Measurements from ENCODE around the gene SLC13A4. TPM values are rescaled to one million over a fixed set of nuclear protein-coding genes. Genes with fewer than 3 reads are reported as not detected.

Gene SLC13A4
- polyA plus RNA-seq, 1 donor (not counting 4 experiments of a cell fraction or from before 2014, with no cell fraction given), result 0.12 TPM

- dilution Hi-C loops (cut with MboI; ENCODE audit: extremely low pct_ligation_motif_present, low sequenced_read_pairs), result no loop called here
- TF ChIP-seq CTCF (optimal IDR thresholded peaks at IDR 0.05 in 1 of 3, IDR thresholded peaks at IDR 0.05 in 1 of 3, conservative IDR thresholded peaks at IDR 0.05 in 1 of 3; ENCODE audit: extremely low read depth in 1 of 3, insufficient read depth in 2 of 3, low read length in 3 of 3) (no peak), EZH2 (IDR thresholded peaks at IDR 0.05; ENCODE audit: low read length) (no peak)
- Histone ChIP-seq H3K4me1 (ENCODE audit: control insufficient read depth, extremely low read depth, insufficient read depth, low read length) (peaks cover 6% of the 10 kb centered on the region), H3K9me1 (ENCODE audit: control insufficient read depth, extremely low read depth, insufficient read depth, low read length) (no peaks in the 10 kb centered on the region), H3K9ac (ENCODE audit: control insufficient read depth, extremely low read depth, insufficient read depth, low read length) (no peak overlapping the region), H3K27me3 (ENCODE audit: control insufficient read depth, extremely low read depth, insufficient read depth, low read length) (no peaks in the 10 kb centered on the region), H3K79me2 (ENCODE audit: control insufficient read depth, insufficient read depth, low read length) (no peaks in the 10 kb centered on the region), H2AFZ (ENCODE audit: control insufficient read depth, low read length) (no peak overlapping the region), H3K36me3 (ENCODE audit: control insufficient read depth in 2 of 2, extremely low read depth in 1 of 2, insufficient read depth in 2 of 2, low read length in 2 of 2) (no peaks in the 10 kb centered on the region), H3K9me3 (ENCODE audit: control insufficient read depth, low read depth, low read length) (no peaks in the 10 kb centered on the region), H3K4me2 (ENCODE audit: control insufficient read depth, extremely low read depth, insufficient read depth, low read depth, low read length) (no peak overlapping the region), H3K4me3 (ENCODE audit: control insufficient read depth in 2 of 3, extremely low read depth in 1 of 3, insufficient read depth in 2 of 3, low read depth in 1 of 3, low read length in 3 of 3) (no peak overlapping the region), H4K20me1 (ENCODE audit: control insufficient read depth, extremely low read depth, insufficient read depth, low read length) (no peaks in the 10 kb centered on the region), H3K27ac (ENCODE audit: control insufficient read depth, insufficient read depth, low read length) (no peak overlapping the region)
- FAIRE-seq, result no peak
- no peak for DNase-seq (ENCODE audit: low read depth, low spot score)
These were observed 1.7 kb downstream of the SLC13A4 start for GRCh38 chr7:135726276-135726788.

- Histone ChIP-seq H3K4me1 (ENCODE audit: control insufficient read depth, extremely low read depth, insufficient read depth, low read length) (peaks cover 6% of the 10 kb centered on the region), H3K9me3 (ENCODE audit: control insufficient read depth, low read depth, low read length) (no peaks in the 10 kb centered on the region), H2AFZ (ENCODE audit: control insufficient read depth, low read length) (no peak overlapping the region), H3K79me2 (ENCODE audit: control insufficient read depth, insufficient read depth, low read length) (no peaks in the 10 kb centered on the region), H4K20me1 (ENCODE audit: control insufficient read depth, extremely low read depth, insufficient read depth, low read length) (no peaks in the 10 kb centered on the region), H3K4me3 (ENCODE audit: control insufficient read depth in 2 of 3, extremely low read depth in 1 of 3, insufficient read depth in 2 of 3, low read depth in 1 of 3, low read length in 3 of 3) (no peak overlapping the region), H3K9ac (ENCODE audit: control insufficient read depth, extremely low read depth, insufficient read depth, low read length) (no peak overlapping the region), H3K36me3 (ENCODE audit: control insufficient read depth in 2 of 2, extremely low read depth in 1 of 2, insufficient read depth in 2 of 2, low read length in 2 of 2) (no peaks in the 10 kb centered on the region), H3K4me2 (ENCODE audit: control insufficient read depth, extremely low read depth, insufficient read depth, low read depth, low read length) (no peak overlapping the region), H3K27me3 (ENCODE audit: control insufficient read depth, extremely low read depth, insufficient read depth, low read length) (no peaks in the 10 kb centered on the region), H3K27ac (ENCODE audit: control insufficient read depth, insufficient read depth, low read length) (no peak overlapping the region), H3K9me1 (ENCODE audit: control insufficient read depth, extremely low read depth, insufficient read depth, low read length) (no peaks in the 10 kb centered on the region)
- DNase-seq (ENCODE audit: low read depth, low spot score) (no peak), FAIRE-seq (peak; percentile 58)
- TF ChIP-seq EZH2 (IDR thresholded peaks at IDR 0.05; ENCODE audit: low read length), result no peak
- no peak for TF ChIP-seq CTCF (optimal IDR thresholded peaks at IDR 0.05 in 1 of 3, IDR thresholded peaks at IDR 0.05 in 1 of 3, conservative IDR thresholded peaks at IDR 0.05 in 1 of 3; ENCODE audit: extremely low read depth in 1 of 3, insufficient read depth in 2 of 3, low read length in 3 of 3)
- dilution Hi-C loops (cut with MboI; ENCODE audit: extremely low pct_ligation_motif_present, low sequenced_read_pairs), result no loop called here
These were observed 4.6 kb downstream of the SLC13A4 start for GRCh38 chr7:135723411-135723810.

Measured in keratinocyte (primary cell).